Motor neuron (in vitro differentiated cells): ENCODE measurements around the gene BRSK2. TPM values are rescaled to one million over a fixed set of nuclear protein-coding genes. Genes with fewer than 3 reads are reported as not detected.

Experiments used
- ATAC-seq, 8 experiments: fragments of 200-7000 bp; cut with Tn5 transposase; replicated peaks in 6 of 8; 2 replicates each; pipeline ENCODE4 v1.8.0; 2021; ENCODE audit warnings: mild to moderate bottlenecking in 8 of 8, moderate library complexity in 8 of 8
- H3K27ac ChIP-seq, 2 donors: fragments of 250-450 bp; sonication (Bioruptor Pico); 2 replicates each; pipeline ENCODE4 v1.9.0; 2021; ENCODE audit warnings: antibody characterized with exemption in 2 of 2, mild to moderate bottlenecking in 2 of 2, moderate library complexity in 1 of 2
- H3K4me1 ChIP-seq, 2 donors: fragments of 250-450 bp; sonication (Bioruptor Pico); replicated peaks in 1 of 2; 2 replicates each; pipeline ENCODE4 v1.6.1; 2021; ENCODE audit warnings: antibody characterized with exemption in 2 of 2, mild to moderate bottlenecking in 2 of 2, moderate library complexity in 1 of 2
- H3K4me3 ChIP-seq, 5 donors: fragments of 250-450 bp; sonication (Bioruptor Pico); 2 replicates each; pipeline ENCODE4 v1.9.0; 2021; ENCODE audit warnings: antibody characterized with exemption in 5 of 5, mild to moderate bottlenecking in 5 of 5, moderate library complexity in 4 of 5
- WGBS, 10 experiments: fragments of 450-650 bp; shearing (Covaris generic); methylation state at CpG; one replicate each; pipeline ENCODE4 v1.0.0; 2022; 5-methylcytosine and 5-hydroxymethylcytosine counted together
- in situ Hi-C, 9 experiments: fragments of 400-800 bp; cut with MboI; loops; one replicate each; pipeline ENCODE4 v1.15.0; 2021; ENCODE audit warnings: low sequenced_read_pairs in 9 of 9, low pct_unique_long_range_greater_than_20kb in 2 of 9; ENCODE audit not compliant: unreplicated experiment in 9 of 9
- total RNA-seq, 8 experiments: library from RNA; unstranded; fragments of 300-600 nt; gene quantifications; 2 replicates each; pipeline versions ENCODE4 v1.2.3 to v1.2.4, GENCODE V29; 2022

The BRSK2 gene
- total RNA-seq, 8 experiments from 2014 or later, result 0.77 to 54.6 (median 25.1) TPM

GRCh38 chr11:1435820-1436467 is 46.2 kb downstream of the BRSK2 start:
- peaks cover 24 to 25% of the 10 kb centered on the region in 2 donors for H3K4me1 ChIP-seq
- no peak overlapping the region for H3K4me3 ChIP-seq
- in situ Hi-C loops, result no loop called here
- WGBS, 10 experiments, result no CpG with 5 or more reads among the region's 29 CpGs
- peak overlapping the region; percentile 56 to 61 for H3K27ac ChIP-seq
- ATAC-seq, result peak in 7 of 8 experiments; percentile 27 to 81 (median 70)

GRCh38 chr11:1436468-1437039 is 46.8 kb downstream of the BRSK2 start:
- in situ Hi-C loops, result no loop called here
- Histone ChIP-seq H3K27ac (peak overlapping the region in 1 of 2 donors; percentile 61), H3K4me3 (no peak overlapping the region), H3K4me1 (peaks cover 24 to 25% of the 10 kb centered on the region in 2 donors)
- WGBS, 10 experiments, result 13% methylated on average over 3 of the region's 13 CpGs; no CpG with 5 or more reads in 9 of the 10 experiments
- ATAC-seq, result peak in 5 of 8 experiments; percentile 29 to 47 (median 40)

- Histone ChIP-seq H3K4me3 (no peak overlapping the region), H3K4me1 (peaks cover 24 to 25% of the 10 kb centered on the region in 2 donors), H3K27ac (peak overlapping the region in 1 of 2 donors; percentile 47)
- in situ Hi-C loops, result no loop called here
- ATAC-seq, result peak; percentile 66 to 95 (median 74)
- WGBS, 10 experiments, result no CpG with 5 or more reads among the region's 6 CpGs
These were observed 47.8 kb downstream of the BRSK2 start for GRCh38 chr11:1437500-1437899.

- 76% methylated on average over 2 of the region's 19 CpGs; no CpG with 5 or more reads in 9 of the 10 experiments for WGBS, 10 experiments
- no peak overlapping the region for H3K27ac ChIP-seq
- no peak for ATAC-seq
- in situ Hi-C loops, result no loop called here
- H3K4me1 ChIP-seq, result peaks cover 21 to 25% of the 10 kb centered on the region in 2 donors
- no peak overlapping the region for H3K4me3 ChIP-seq
These were observed 48.7 kb downstream of the BRSK2 start for GRCh38 chr11:1438261-1438966.

GRCh38 chr11:1438967-1439330 is 49.2 kb downstream of the BRSK2 start:
- peaks cover 21 to 25% of the 10 kb centered on the region in 2 donors for H3K4me1 ChIP-seq
- no peak overlapping the region for H3K27ac ChIP-seq
- H3K4me3 ChIP-seq, result no peak overlapping the region
- 50 to 93% (median 82%) methylated on average over 2 to 3 of the region's 11 CpGs; no CpG with 5 or more reads in 6 of the 10 experiments for WGBS, 10 experiments
- in situ Hi-C loops, result no loop called here
- no peak for ATAC-seq

- Histone ChIP-seq H3K4me3 (no peak overlapping the region), H3K27ac (no peak overlapping the region), H3K4me1 (peaks cover 21 to 25% of the 10 kb centered on the region in 2 donors)
- no CpG with 5 or more reads among the region's 11 CpGs for WGBS, 10 experiments
- ATAC-seq, result no peak
- in situ Hi-C loops, result no loop called here
These were observed 49.6 kb downstream of the BRSK2 start for GRCh38 chr11:1439341-1439740.

GRCh38 chr11:1440066-1440465 is 50.3 kb downstream of the BRSK2 start:
- WGBS, 10 experiments, result 100% methylated on average over 1 to 2 of the region's 11 CpGs; no CpG with 5 or more reads in 8 of the 10 experiments

GRCh38 chr11:1440496-1440895 is 50.8 kb downstream of the BRSK2 start:
- WGBS, 10 experiments, result no CpG with 5 or more reads among the region's 12 CpGs
- Histone ChIP-seq H3K27ac (no peak overlapping the region), H3K4me3 (no peak overlapping the region), H3K4me1 (peaks cover 21 to 24% of the 10 kb centered on the region in 2 donors)
- in situ Hi-C loops, result no loop called here
- ATAC-seq, result no peak

More at GRCh38 chr11:1440066-1440465, 50.3 kb downstream of the BRSK2 start:
- in situ Hi-C loops, result no loop called here
- Histone ChIP-seq H3K4me1 (peaks cover 21 to 25% of the 10 kb centered on the region in 2 donors), H3K27ac (no peak overlapping the region), H3K4me3 (no peak overlapping the region)
- no peak for ATAC-seq

GRCh38 chr11:1442163-1442562 is 52.4 kb downstream of the BRSK2 start:
- in situ Hi-C loops, result no loop called here
- peak in 1 of 8 experiments; percentile 56 for ATAC-seq

GRCh38 chr11:1442807-1443366 is 53.2 kb downstream of the BRSK2 start:
- no peak for ATAC-seq
- in situ Hi-C loops, result no loop called here
- Histone ChIP-seq H3K27ac (no peak overlapping the region), H3K4me3 (no peak overlapping the region), H3K4me1 (peaks cover 0 to 2% of the 10 kb centered on the region in 2 donors)
- 90 to 100% methylated on average over 1 to 2 of the region's 28 CpGs; no CpG with 5 or more reads in 8 of the 10 experiments for WGBS, 10 experiments

More at GRCh38 chr11:1442163-1442562, 52.4 kb downstream of the BRSK2 start:
- Histone ChIP-seq H3K27ac (no peak overlapping the region), H3K4me1 (peaks cover 6 to 9% of the 10 kb centered on the region in 2 donors), H3K4me3 (no peak overlapping the region)
- WGBS, 10 experiments, result 0 to 77% methylated on average over 1 to 5 of the region's 9 CpGs; no CpG with 5 or more reads in 8 of the 10 experiments

GRCh38 chr11:1443737-1444136 is 54.0 kb downstream of the BRSK2 start:
- WGBS, 10 experiments, result 92 to 100% methylated on average over 1 to 2 of the region's 9 CpGs; no CpG with 5 or more reads in 8 of the 10 experiments
- in situ Hi-C loops, result no loop called here
- H3K4me1 ChIP-seq, result no peaks in the 10 kb centered on the region
- no peak overlapping the region for H3K4me3 ChIP-seq
- ATAC-seq, result no peak
- H3K27ac ChIP-seq, result no peak overlapping the region

GRCh38 chr11:1444321-1444720 is 54.6 kb downstream of the BRSK2 start:
- ATAC-seq, result no peak
- no CpG with 5 or more reads among the region's 11 CpGs for WGBS, 10 experiments
- Histone ChIP-seq H3K4me3 (no peak overlapping the region), H3K4me1 (no peaks in the 10 kb centered on the region), H3K27ac (no peak overlapping the region)
- in situ Hi-C loops, result no loop called here

- no peak overlapping the region for H3K4me3 ChIP-seq
- in situ Hi-C loops, result no loop called here
These were observed 55.2 kb downstream of the BRSK2 start for GRCh38 chr11:1444823-1445422.

More at GRCh38 chr11:1444823-1445422, 55.2 kb downstream of the BRSK2 start:
- Histone ChIP-seq H3K27ac (no peak overlapping the region), H3K4me1 (no peaks in the 10 kb centered on the region)
- WGBS, 10 experiments, result 75 to 100% (median 90%) methylated on average over 1 to 7 of the region's 32 CpGs; no CpG with 5 or more reads in 6 of the 10 experiments
- no peak for ATAC-seq
